Endothelial cell of umbilical vein (primary cell): ENCODE results near the gene METTL26.

Experiments
- JUN ChIP-seq: IDR thresholded peaks from 2 replicates; pipeline ENCODE4 v1.6.1; 2011; ENCODE audit warnings: borderline replicate concordance, low read depth; ENCODE audit not compliant: insufficient read length, insufficient read depth
- POLR2A ChIP-seq: IDR thresholded peaks from 2 replicates; pipeline ENCODE4 v1.6.1; 2012; ENCODE audit warnings: low read depth, mild to moderate bottlenecking, control low read depth, low read length
- POLR2AphosphoS5 ChIP-seq: IDR thresholded peaks from 2 replicates; pipeline ENCODE4 v1.6.1; 2012; ENCODE audit warnings: low read depth, mild to moderate bottlenecking, control low read depth, low read length, moderate library complexity; ENCODE audit not compliant: insufficient read depth
- TF ChIP-seq, protein P1 (sequence below), 2 donors: IDR thresholded peaks; 1 replicate in 1 of 2; 2 replicates in 1 of 2; pipeline ENCODE4 v1.5.1; 2011; ENCODE audit warnings: low read length in 2 of 2, mild to moderate bottlenecking in 2 of 2, moderate library complexity in 2 of 2, control low read depth in 1 of 2, inconsistent platforms in 1 of 2, low read depth in 1 of 2; ENCODE audit not compliant: insufficient read depth in 1 of 2; ENCODE audit errors: extremely low read depth in 1 of 2

DNA sequence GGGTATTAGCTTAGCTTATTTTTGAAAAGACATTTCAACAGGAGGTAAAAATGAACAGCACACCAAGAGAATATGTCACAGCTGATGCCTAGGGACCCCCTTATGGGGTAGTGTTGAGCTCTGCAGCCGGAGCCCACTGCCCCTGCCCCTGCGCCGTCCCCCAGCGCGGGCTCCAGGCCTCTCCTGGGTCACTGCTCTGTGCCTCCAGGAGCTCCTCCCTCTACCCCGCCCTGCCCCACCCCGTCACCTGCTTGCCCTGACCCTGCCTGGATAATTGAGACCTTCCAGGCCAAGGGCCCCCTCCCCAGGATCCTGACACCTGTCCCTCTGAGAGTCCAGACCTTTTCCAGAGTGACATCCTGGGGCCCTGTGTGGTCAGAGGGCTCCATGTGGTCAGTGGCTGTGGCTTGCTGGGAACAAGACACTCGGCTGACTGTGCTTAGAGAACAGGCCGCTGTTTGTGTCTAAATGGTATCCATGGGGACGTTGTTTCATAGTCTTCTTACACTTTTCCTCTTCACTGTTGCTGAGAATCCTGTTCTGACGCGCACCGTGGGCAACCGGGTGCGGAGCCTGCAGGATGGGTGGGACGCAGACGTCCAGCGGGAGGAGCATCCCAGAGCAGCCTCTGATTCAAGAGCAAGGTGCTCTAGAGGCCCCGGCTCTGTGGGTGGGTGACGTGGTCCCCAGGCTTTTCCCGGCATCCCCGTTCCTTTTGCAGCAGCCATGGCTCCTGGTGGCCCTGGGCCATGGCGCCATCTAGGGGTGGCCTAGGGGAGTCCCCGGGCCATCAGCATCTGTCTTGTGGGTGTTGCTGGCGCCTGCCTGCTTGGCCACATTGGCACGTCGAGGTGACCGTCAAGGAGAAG, 25.4 kb downstream of the METTL26 start:
- no peak for TF ChIP-seq JUN
- TF ChIP-seq, protein P1, sequence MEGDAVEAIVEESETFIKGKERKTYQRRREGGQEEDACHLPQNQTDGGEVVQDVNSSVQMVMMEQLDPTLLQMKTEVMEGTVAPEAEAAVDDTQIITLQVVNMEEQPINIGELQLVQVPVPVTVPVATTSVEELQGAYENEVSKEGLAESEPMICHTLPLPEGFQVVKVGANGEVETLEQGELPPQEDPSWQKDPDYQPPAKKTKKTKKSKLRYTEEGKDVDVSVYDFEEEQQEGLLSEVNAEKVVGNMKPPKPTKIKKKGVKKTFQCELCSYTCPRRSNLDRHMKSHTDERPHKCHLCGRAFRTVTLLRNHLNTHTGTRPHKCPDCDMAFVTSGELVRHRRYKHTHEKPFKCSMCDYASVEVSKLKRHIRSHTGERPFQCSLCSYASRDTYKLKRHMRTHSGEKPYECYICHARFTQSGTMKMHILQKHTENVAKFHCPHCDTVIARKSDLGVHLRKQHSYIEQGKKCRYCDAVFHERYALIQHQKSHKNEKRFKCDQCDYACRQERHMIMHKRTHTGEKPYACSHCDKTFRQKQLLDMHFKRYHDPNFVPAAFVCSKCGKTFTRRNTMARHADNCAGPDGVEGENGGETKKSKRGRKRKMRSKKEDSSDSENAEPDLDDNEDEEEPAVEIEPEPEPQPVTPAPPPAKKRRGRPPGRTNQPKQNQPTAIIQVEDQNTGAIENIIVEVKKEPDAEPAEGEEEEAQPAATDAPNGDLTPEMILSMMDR (IDR thresholded peaks at IDR 0.05; ENCODE audit: extremely low read depth in 1 of 2, insufficient read depth in 1 of 2, low read depth in 1 of 2, low read length in 2 of 2), result peak; percentile 38 to 64
- TF ChIP-seq POLR2AphosphoS5, result no peak
- TF ChIP-seq POLR2A, result no peak
